ENCODE data around the gene OR51B6.
"Not testable (repeated sequence)": the region's sequence is repeated elsewhere in the genome, so short reads cannot be mapped to it uniquely, and the experiment has no call there.

The OR51B6 gene

DNA sequence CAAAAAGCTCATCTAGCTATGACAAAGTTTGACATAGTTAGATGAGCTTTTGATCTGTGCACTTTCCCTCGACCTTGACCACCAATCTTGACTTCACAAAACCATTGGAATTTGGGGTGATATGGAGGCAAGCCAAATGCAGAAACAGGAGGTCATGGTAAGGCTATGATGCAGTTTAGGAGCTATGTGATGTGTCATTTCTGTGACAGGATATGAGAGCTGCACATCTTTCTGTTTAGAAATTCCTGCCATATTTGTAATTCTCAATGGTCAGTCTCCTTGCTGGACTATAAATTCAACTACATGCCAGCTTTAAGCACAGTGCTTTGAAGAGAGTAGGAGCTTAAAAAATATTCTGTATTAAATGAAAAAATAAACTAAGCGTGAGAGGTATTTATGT, 12.9 kb downstream of the OR51B6 start:
- DNase-seq (ENCODE audit: low read depth): no peak

DNA sequence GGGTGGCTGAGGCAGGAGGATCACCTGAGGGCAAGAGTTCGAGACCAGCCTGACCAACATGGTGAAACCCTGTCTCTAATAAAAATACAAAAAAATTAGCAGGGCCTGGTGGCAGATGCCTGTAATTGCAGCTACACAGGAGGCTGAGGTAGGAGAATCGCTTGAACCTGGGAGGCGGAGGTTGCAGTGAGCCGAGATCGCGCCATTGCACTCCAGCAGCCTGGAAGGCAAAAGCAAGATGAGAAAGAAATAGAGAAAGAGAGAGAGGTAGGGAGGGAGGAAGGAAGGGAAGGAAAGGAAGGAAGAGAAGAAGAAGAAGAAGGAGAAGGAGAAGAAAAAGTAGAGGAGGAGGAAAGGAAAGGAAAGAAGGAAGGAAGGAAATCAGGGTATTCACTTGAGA, 15.1 kb downstream of the OR51B6 start:
- not testable (repeated sequence) for DNase-seq (ENCODE audit: low read depth)

DNA sequence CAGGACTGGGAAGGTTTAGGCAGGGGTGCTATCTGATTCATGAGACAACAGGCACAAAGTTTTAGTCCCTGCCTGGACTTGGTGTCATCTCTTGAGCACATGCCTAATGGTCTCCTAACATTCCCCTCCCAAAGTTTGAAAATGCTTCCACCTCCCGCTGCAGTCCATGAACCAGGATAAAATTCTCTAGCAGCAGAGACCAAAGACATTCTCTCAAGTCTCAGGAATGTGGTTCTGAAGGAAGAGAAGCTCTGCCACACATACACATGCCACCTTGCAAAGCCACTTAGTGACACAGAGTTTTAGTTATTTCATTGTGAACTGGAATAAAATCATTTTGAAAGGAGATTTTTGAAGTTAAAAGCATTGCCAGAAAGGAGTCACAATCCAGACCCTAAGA, 15.5 kb downstream of the OR51B6 start:
- no peak for DNase-seq (ENCODE audit: low read depth)

DNA sequence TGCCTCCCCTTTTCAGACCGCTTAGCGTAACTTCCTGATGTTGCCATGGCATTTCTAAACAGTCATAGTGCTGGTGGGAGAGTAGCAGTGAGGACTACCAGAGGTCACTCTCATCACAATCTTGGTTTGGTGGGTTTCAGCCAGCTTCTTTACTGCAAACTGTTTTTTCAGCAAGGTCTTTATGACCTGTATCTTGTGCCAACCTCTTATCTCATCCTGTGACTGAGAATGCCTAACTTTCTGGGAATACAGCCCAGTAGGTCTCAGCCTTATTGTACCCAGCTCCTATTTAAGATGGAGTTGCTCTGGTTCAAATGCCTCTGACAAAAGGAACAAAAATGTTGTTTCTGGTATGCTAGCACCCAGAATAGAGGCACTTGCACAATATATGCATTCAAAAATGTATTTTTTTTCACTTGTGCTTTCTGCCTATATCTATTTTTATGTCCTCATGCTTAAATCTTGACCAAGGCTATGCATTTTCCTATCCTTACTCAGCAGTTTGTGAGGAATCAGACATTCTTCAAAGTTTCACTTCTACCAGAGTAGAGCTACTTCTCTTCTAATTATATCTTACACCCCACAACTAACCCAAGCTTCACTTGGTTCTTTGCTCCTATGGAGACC, 16.3 kb downstream of the OR51B6 start:
- no peak for DNase-seq (ENCODE audit: low read depth)

DNA sequence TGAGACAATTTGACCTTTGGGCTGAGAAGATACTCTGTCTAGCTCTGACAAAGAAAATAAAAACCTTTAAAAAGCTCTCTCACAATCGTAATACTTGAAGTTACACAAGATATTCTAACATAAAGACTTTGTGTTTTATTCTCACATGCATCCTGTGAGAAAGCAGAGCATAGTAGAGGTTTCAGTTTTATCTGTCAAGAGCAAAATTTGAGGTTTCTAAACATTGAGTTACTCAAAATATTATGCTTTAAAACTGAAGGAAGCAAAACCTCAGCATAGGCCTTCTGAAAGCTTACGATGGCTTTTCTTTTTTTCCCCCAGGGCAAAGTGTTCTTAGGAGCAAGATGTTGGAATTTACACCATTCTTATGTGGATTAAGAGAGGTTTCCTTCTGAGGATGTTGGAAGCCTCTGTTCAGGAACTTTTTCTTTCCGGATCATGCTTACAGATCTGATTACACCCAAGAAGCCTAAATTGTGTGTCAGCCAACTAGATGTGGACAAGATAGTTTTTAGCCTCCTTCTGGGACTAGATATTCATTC, 17.3 kb downstream of the OR51B6 start:
- DNase-seq (ENCODE audit: low read depth): no peak

DNA sequence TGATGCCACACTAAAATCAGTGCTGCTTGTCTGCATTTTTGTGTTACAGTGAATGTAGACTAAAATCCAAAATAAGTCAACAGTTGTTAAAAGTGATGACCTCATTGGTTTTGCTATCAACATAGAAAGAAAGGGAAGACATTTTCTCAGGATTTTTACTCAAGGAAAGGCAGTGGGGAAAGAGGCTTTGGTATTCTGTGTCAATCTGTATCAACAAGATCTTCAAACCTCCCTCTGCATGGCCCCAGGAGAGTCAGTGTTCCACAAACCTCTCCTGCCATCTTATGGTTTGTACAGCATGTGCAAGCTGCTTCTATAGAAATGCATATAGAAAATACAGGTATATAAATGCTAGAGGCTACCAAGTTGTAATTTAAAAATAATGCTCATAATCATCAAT, 18.5 kb downstream of the OR51B6 start:
- DNase-seq (ENCODE audit: low read depth): no peak

DNA sequence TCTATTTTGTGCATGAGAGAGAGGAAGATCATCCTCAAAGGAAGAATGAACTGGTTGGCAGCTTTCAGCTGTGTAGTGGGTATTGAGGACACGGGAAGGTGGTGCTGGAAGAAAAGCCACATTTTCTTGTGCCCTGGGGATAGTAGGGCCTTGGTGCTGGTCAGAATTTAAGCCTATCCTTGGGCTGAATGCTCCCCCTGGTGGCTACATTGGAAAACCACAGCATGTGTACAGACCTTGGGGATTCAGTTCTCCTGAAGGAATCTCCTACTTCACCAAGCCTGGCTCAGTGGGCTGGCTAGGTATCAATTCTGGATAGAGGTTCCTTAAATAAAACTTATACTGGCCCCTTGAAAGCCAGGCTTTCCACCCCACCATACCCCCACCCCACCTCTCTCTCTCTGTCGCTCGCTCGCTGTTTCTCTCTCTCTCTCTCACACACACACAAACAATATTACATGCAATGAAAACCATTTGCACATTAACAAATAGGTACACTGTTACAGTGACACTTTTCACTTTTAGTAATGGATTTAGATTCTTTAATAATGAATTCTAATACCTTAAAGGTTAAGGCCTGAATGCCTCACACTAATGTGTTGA, 29.5 kb downstream of the OR51B6 start:
- no peak for DNase-seq (ENCODE audit: low read depth)

DNA sequence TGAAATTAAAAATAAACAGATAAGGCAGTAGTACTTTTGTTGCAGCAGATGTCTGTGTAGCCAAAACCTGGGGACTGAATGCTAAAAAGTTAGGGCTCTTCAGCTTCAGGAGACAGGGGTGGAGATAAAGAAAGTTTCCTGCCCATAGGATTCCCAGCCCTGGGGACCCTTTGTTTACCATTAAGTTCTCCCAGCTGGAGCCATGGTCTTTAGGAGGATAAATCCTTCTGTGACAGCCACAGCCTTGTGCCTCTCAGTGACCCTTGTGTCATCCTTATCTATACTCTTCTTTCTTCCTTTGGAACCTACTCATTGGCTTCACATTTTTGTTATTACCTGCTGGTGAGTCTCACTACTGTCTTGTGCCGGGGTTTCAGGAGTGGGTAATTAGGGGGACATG, 32.3 kb downstream of the OR51B6 start, which contains the start of gene OR51M1:
Gene OR51M1 (plus strand): TSS at position 237 of the 400 bp plus-strand sequence. CDS start 5,587 bp downstream, outside the sequence.
- DNase-seq (ENCODE audit: low read depth): no peak

DNA sequence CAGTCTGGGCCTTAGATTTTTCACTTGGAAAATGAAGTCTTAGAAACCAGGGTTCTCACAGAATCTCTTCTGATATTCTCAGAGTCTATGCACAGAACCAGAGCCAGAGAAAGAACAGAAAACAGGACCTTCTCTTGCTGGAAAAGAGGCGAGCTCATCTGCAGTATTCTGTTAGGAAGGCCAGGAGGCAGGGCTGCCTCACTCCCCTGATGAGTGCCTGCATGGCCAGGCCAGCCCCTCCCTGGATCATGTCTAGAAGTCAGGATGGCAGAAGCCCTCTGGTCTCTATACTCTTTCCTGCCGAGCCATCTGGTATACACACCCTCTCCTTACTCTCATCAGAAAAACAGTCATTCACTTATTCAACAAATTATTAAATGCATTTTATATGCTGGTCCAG, 33.0 kb downstream of the OR51B6 start:
- no peak for DNase-seq (ENCODE audit: low read depth)

DNA sequence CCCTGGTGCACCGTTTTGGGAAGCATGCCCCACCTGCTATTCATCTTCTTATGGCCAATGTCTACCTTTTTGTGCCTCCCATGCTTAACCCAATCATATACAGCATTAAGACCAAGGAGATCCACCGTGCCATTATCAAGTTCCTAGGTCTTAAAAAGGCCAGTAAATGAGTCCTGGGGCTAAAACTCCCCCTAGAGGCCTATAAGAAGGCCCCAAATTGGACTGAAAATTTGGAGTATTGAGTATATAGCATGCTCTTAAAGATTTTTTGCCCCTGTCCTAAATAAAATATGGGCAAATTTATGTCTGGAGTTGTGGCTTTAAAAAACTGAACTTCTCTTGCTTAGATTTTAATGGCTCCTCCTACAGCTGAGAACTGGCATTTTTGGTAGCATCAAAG, 38.9 kb downstream of the OR51B6 start:
- no peak for DNase-seq (ENCODE audit: low read depth)

DNA sequence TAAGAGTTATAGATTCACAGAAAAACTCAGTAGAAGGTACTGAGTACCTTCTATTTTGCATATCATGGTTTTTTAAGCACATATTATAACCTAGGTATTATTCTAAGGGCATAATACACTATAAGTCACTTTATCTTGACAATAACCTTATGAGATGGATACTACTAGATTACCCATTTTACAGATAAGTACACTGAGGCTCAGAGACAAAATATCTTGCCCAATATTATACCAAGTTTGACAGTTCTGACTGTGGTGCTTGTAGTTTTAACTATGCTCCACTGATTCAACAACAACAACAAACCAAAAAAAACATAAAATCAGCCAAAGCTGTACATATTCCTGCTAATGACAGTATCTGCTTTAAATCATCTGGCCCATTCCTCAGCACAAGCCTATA, 42.8 kb downstream of the OR51B6 start:
- DNase-seq (ENCODE audit: low read depth): no peak

DNA sequence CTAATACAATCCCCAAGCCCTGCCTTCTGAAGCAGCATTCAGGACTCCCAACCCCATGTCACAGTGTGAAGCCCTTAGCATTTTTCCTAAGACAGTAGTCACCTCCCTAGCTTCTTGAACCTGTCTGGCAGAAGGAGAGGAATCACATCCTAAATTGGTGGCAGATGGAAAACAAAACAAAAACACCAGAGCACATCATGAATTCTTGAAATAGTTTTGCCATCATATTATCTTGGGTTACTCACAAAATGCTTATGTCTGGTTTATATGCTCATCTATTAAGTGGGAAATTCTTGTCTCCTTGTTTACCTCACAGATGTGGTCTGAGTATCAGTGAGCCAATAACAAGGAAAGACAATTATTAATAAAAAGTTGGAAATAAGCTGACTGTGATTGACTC, 47.6 kb downstream of the OR51B6 start:
- DNase-seq (ENCODE audit: low read depth): no peak
